Esophagus muscularis mucosa (tissue), 4 donors: ENCODE measurements around the gene PCSK7.

Experiments
- EP300 ChIP-seq: sonication (generic); formaldehyde crosslinking; IDR thresholded peaks from one replicate; pipeline ENCODE4 v1.6.1; 2017; ENCODE audit warnings: antibody characterized with exemption
- POLR2A ChIP-seq: fragments of 450-650 bp; IDR thresholded peaks from one replicate; pipeline ENCODE4 v1.6.1; 2017; ENCODE audit warnings: antibody characterized with exemption, moderate library complexity, mild to moderate bottlenecking, low read depth
- POLR2AphosphoS5 ChIP-seq, 2 donors: sonication (generic); formaldehyde crosslinking; IDR thresholded peaks; one replicate each; pipeline ENCODE4 v1.6.1; 2017; ENCODE audit warnings: antibody characterized with exemption in 2 of 2
- TF ChIP-seq, protein P1 (sequence below), 3 experiments: fragments of 200-600 bp in 2 of 3; fragments of 450-650 bp in 1 of 3; sonication (generic) in 2 of 3; IDR thresholded peaks; one replicate each; pipeline ENCODE4 v1.5.1; 2017 to 2019; ENCODE audit warnings: antibody characterized with exemption in 3 of 3, mild to moderate bottlenecking in 2 of 3, moderate library complexity in 1 of 3

- TF ChIP-seq, protein P1, sequence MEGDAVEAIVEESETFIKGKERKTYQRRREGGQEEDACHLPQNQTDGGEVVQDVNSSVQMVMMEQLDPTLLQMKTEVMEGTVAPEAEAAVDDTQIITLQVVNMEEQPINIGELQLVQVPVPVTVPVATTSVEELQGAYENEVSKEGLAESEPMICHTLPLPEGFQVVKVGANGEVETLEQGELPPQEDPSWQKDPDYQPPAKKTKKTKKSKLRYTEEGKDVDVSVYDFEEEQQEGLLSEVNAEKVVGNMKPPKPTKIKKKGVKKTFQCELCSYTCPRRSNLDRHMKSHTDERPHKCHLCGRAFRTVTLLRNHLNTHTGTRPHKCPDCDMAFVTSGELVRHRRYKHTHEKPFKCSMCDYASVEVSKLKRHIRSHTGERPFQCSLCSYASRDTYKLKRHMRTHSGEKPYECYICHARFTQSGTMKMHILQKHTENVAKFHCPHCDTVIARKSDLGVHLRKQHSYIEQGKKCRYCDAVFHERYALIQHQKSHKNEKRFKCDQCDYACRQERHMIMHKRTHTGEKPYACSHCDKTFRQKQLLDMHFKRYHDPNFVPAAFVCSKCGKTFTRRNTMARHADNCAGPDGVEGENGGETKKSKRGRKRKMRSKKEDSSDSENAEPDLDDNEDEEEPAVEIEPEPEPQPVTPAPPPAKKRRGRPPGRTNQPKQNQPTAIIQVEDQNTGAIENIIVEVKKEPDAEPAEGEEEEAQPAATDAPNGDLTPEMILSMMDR (IDR thresholded peaks at IDR 0.05) = no peak
- no peak for TF ChIP-seq POLR2A
- TF ChIP-seq POLR2AphosphoS5 (IDR thresholded peaks at IDR 0.05) = peak in 1 of 2 donors; percentile 36
- no peak for TF ChIP-seq EP300
Observed at GRCh38 chr11:117210620-117211019, 21.3 kb downstream of the PCSK7 start.
